ENCODE data around the gene TSPAN32. TPM values are rescaled to one million over a fixed set of nuclear protein-coding genes. Genes with fewer than 3 reads are reported as not detected.

TSPAN32 gene
- total and polyA plus RNA-seq, 2 donors (not counting 3 experiments of a cell fraction or from before 2014, with no cell fraction given), result not detected

- DNase-seq (ENCODE audit: low read depth, low spot score) (no peak), FAIRE-seq (no peak)
- Histone ChIP-seq H3K4me3 (replicated peaks in 1 of 3; ENCODE audit: insufficient read depth in 1 of 3, low read depth in 1 of 3, low read length in 3 of 3) (no peak overlapping the region), H4K20me1 (replicated peaks; ENCODE audit: control insufficient read depth, extremely low read depth, insufficient read depth, low read length) (no peaks in the 10 kb centered on the region), H3K27ac (ENCODE audit: insufficient read depth, low read depth, low read length) (no peak overlapping the region), H3K4me2 (ENCODE audit: insufficient read depth, low read length) (no peak overlapping the region), H3K36me3 (ENCODE audit: control insufficient read depth in 2 of 2, extremely low read depth in 1 of 2, insufficient read depth in 2 of 2, low read length in 2 of 2) (no peaks in the 10 kb centered on the region), H3K9ac (replicated peaks; ENCODE audit: extremely low read depth, insufficient read depth, low read length) (no peak overlapping the region), H3K79me2 (ENCODE audit: control insufficient read depth, insufficient read depth, low read length) (no peaks in the 10 kb centered on the region), H3K9me1 (replicated peaks; ENCODE audit: control insufficient read depth, extremely low read depth, insufficient read depth, low read length) (no peaks in the 10 kb centered on the region), H3K4me1 (ENCODE audit: control insufficient read depth, extremely low read depth, insufficient read depth, low read length) (no peaks in the 10 kb centered on the region), H3K27me3 (ENCODE audit: control insufficient read depth in 2 of 2, insufficient read depth in 2 of 2, low read length in 2 of 2) (peaks cover 0 to 2% of the 10 kb centered on the region in 2 experiments), H3K9me3 (replicated peaks; ENCODE audit: control insufficient read depth, insufficient read depth, low read length) (no peaks in the 10 kb centered on the region), H2AFZ (ENCODE audit: low read depth, low read length) (no peak overlapping the region)
- dilution Hi-C loops (cut with MboI; ENCODE audit: extremely low pct_ligation_motif_present, low sequenced_read_pairs) (no loop called here), intact Hi-C loops (cut with micrococcal nuclease) (no loop called here)
- TF ChIP-seq POLR2A (IDR thresholded peaks at IDR 0.05; ENCODE audit: low read depth, low read length), result no peak
- no peak for TF ChIP-seq EZH2 (IDR thresholded peaks at IDR 0.05; ENCODE audit: borderline replicate concordance, low read depth, low read length, severe bottlenecking)
- TF ChIP-seq, protein P1, sequence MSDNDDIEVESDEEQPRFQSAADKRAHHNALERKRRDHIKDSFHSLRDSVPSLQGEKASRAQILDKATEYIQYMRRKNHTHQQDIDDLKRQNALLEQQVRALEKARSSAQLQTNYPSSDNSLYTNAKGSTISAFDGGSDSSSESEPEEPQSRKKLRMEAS (IDR thresholded peaks at IDR 0.05; ENCODE audit: insufficient read depth, insufficient read length), result no peak
- no peak for TF ChIP-seq JUN (IDR thresholded peaks at IDR 0.05; ENCODE audit: borderline replicate concordance, insufficient read depth, insufficient read length, low read depth)
- TF ChIP-seq FOS (IDR thresholded peaks at IDR 0.05; ENCODE audit: borderline replicate concordance, insufficient read depth, low read length), result no peak
- no peak for TF ChIP-seq POLR2AphosphoS5 (IDR thresholded peaks at IDR 0.05; ENCODE audit: insufficient read depth, low read depth, low read length)
- TF ChIP-seq GATA2 (IDR thresholded peaks at IDR 0.05; ENCODE audit: insufficient read depth, insufficient read length, low read depth, low read length), result no peak
- no peak for TF ChIP-seq MYC (IDR thresholded peaks at IDR 0.05; ENCODE audit: low read depth, low read length)
- TF ChIP-seq, protein P2, sequence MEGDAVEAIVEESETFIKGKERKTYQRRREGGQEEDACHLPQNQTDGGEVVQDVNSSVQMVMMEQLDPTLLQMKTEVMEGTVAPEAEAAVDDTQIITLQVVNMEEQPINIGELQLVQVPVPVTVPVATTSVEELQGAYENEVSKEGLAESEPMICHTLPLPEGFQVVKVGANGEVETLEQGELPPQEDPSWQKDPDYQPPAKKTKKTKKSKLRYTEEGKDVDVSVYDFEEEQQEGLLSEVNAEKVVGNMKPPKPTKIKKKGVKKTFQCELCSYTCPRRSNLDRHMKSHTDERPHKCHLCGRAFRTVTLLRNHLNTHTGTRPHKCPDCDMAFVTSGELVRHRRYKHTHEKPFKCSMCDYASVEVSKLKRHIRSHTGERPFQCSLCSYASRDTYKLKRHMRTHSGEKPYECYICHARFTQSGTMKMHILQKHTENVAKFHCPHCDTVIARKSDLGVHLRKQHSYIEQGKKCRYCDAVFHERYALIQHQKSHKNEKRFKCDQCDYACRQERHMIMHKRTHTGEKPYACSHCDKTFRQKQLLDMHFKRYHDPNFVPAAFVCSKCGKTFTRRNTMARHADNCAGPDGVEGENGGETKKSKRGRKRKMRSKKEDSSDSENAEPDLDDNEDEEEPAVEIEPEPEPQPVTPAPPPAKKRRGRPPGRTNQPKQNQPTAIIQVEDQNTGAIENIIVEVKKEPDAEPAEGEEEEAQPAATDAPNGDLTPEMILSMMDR (IDR thresholded peaks at IDR 0.05; ENCODE audit: extremely low read depth in 1 of 2, insufficient read depth in 1 of 2, low read depth in 1 of 2, low read length in 2 of 2), result no peak
- no TSS peak for BruUV-seq (replicated peaks)
- CTCF ChIA-PET, result no interaction called here
- POLR2A ChIA-PET, result no interaction called here
These were observed 40.2 kb upstream of the TSPAN32 start for GRCh38 chr11:2261436-2262230.

All from endothelial cell of umbilical vein (primary cell).